GM10847 (cell line): ENCODE results near the gene TNFRSF4.

Experiments
- POLR2A ChIP-seq: IDR thresholded peaks from 2 replicates; pipeline ENCODE4 v1.6.1; 2011; ENCODE audit not compliant: insufficient read length; ENCODE audit errors: extremely low read depth

TNFRSF4 gene

GRCh38 chr1:1168451-1169411 is 45.2 kb downstream of the TNFRSF4 start:
- no peak for TF ChIP-seq POLR2A

GRCh38 chr1:1167841-1168450 is 46.0 kb downstream of the TNFRSF4 start:
- no peak for TF ChIP-seq POLR2A

GRCh38 chr1:1167398-1167821 is 46.5 kb downstream of the TNFRSF4 start:
- TF ChIP-seq POLR2A: no peak

- TF ChIP-seq POLR2A: no peak
These were observed 47.1 kb downstream of the TNFRSF4 start for GRCh38 chr1:1166642-1167397.

- no peak for TF ChIP-seq POLR2A
These were observed 48.0 kb downstream of the TNFRSF4 start for GRCh38 chr1:1165900-1166421.

- TF ChIP-seq POLR2A: no peak
These were observed 48.5 kb downstream of the TNFRSF4 start for GRCh38 chr1:1165485-1165884.

- TF ChIP-seq POLR2A: no peak
These were observed 49.1 kb downstream of the TNFRSF4 start for GRCh38 chr1:1164701-1165451.

GRCh38 chr1:1164361-1164700 is 49.6 kb downstream of the TNFRSF4 start:
- no peak for TF ChIP-seq POLR2A

- TF ChIP-seq POLR2A: no peak
These were observed 50.3 kb downstream of the TNFRSF4 start for GRCh38 chr1:1163538-1164070.

- TF ChIP-seq POLR2A: no peak
These were observed 51.1 kb downstream of the TNFRSF4 start for GRCh38 chr1:1162597-1163537.

- TF ChIP-seq POLR2A: no peak
These were observed 52.3 kb downstream of the TNFRSF4 start for GRCh38 chr1:1161683-1162079.
